ENCODE measurements around the gene RELA. TPM values are rescaled to one million over a fixed set of nuclear protein-coding genes. Genes with fewer than 3 reads are reported as not detected.
A peak's percentile ranks its signal among the peaks of the same experiment; 100 is the strongest.

The RELA gene
- total and polyA plus RNA-seq, 2 of the 4 experiments (the other 2 are of a cell fraction) = 8.6 to 53.0 TPM

GRCh38 chr11:65623852-65624616 is 38.7 kb downstream of the RELA start:
- TF ChIP-seq SMC3 (IDR thresholded peaks at IDR 0.05; ENCODE audit: low read depth, low read length) (no peak), NFE2L2 (IDR thresholded peaks at IDR 0.05; ENCODE audit: low read depth, low read length) (no peak), RCOR1 (IDR thresholded peaks at IDR 0.05; ENCODE audit: insufficient replicate concordance, low read length) (no peak), RAD21 (IDR thresholded peaks at IDR 0.05; ENCODE audit: low read length) (no peak), CHD1 (IDR thresholded peaks at IDR 0.05; ENCODE audit: low read depth, low read length) (no peak), BHLHE40 (IDR thresholded peaks at IDR 0.05; ENCODE audit: low read depth, low read length) (no peak), MAZ (IDR thresholded peaks at IDR 0.05; ENCODE audit: borderline replicate concordance, low read depth, low read length) (no peak), MAFK (IDR thresholded peaks at IDR 0.05; ENCODE audit: low read depth, low read length) (no peak), MXI1 (IDR thresholded peaks at IDR 0.05; ENCODE audit: borderline replicate concordance, low read depth, low read length) (no peak), POLR2A (IDR thresholded peaks at IDR 0.05; ENCODE audit: low read depth, low read length) (no peak)
- TF ChIP-seq, protein P1, sequence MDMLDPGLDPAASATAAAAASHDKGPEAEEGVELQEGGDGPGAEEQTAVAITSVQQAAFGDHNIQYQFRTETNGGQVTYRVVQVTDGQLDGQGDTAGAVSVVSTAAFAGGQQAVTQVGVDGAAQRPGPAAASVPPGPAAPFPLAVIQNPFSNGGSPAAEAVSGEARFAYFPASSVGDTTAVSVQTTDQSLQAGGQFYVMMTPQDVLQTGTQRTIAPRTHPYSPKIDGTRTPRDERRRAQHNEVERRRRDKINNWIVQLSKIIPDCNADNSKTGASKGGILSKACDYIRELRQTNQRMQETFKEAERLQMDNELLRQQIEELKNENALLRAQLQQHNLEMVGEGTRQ (IDR thresholded peaks at IDR 0.05; ENCODE audit: low read depth, low read length) = no peak
- TF ChIP-seq, protein P2, sequence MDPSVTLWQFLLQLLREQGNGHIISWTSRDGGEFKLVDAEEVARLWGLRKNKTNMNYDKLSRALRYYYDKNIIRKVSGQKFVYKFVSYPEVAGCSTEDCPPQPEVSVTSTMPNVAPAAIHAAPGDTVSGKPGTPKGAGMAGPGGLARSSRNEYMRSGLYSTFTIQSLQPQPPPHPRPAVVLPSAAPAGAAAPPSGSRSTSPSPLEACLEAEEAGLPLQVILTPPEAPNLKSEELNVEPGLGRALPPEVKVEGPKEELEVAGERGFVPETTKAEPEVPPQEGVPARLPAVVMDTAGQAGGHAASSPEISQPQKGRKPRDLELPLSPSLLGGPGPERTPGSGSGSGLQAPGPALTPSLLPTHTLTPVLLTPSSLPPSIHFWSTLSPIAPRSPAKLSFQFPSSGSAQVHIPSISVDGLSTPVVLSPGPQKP (IDR thresholded peaks at IDR 0.05; ENCODE audit: borderline replicate concordance, low read depth, low read length) = no peak
- no TSS peak for BruUV-seq (replicated peaks)
- no peak overlapping the region for H3K14ac ChIP-seq (replicated peaks; ENCODE audit: low read depth, low read length)
- H2BK15ac ChIP-seq (ENCODE audit: low read depth, low read length) = no peak overlapping the region
- peaks cover 16 to 20% of the 10 kb centered on the region in 2 experiments; a peak in 3 of 4 replicates for H3K79me1 ChIP-seq (ENCODE audit: low read depth in 1 of 2, low read length in 2 of 2)
- peaks cover 88% of the 10 kb centered on the region for H3K36me3 ChIP-seq (ENCODE audit: control insufficient read depth, insufficient read depth, low read length)
- H3K18ac ChIP-seq (ENCODE audit: low read depth, low read length) = no peak overlapping the region
- H3K9ac ChIP-seq (ENCODE audit: low read depth, low read length) = no peak overlapping the region
- no peak overlapping the region for H4K91ac ChIP-seq (ENCODE audit: insufficient read depth, low read depth, low read length)
- no peak overlapping the region for H2AK5ac ChIP-seq (ENCODE audit: low read depth, low read length)
- H2BK5ac ChIP-seq (ENCODE audit: low read depth, low read length, poor library complexity, severe bottlenecking) = no peak overlapping the region
- no peak overlapping the region for H2BK20ac ChIP-seq (ENCODE audit: low read depth, low read length)
- no peak overlapping the region for H3K23ac ChIP-seq (ENCODE audit: low read depth, low read length)
- dilution Hi-C loops (cut with HindIII; ENCODE audit: low sequenced_read_pairs, unreplicated experiment) (no loop called here), in situ Hi-C loops (cut with MboI; ENCODE audit: low sequenced_read_pairs) (no loop called here), intact Hi-C loops (cut with micrococcal nuclease) (no loop called here)
- no peak overlapping the region for H4K5ac ChIP-seq (ENCODE audit: low read depth, low read length)
- no peak overlapping the region for H2BK120ac ChIP-seq (ENCODE audit: low read depth, low read length)
- POLR2A ChIA-PET (ENCODE audit: unreplicated experiment) = no interaction called here
- H4K8ac ChIP-seq (ENCODE audit: low read depth in 2 of 2, low read length in 2 of 2) = no peak overlapping the region
- H3K4me1 ChIP-seq (ENCODE audit: control insufficient read depth, insufficient read depth, low read length) = no peaks in the 10 kb centered on the region
- no peak overlapping the region for H3K4me3 ChIP-seq (ENCODE audit: insufficient read depth, low read depth, low read length)
- H3K9me3 ChIP-seq (ENCODE audit: control insufficient read depth, insufficient read depth, low read length) = no peaks in the 10 kb centered on the region
- ATAC-seq (ENCODE audit: low read depth) (no peak), DNase-seq (no peak)
- H3K27ac ChIP-seq (ENCODE audit: insufficient read depth, low read length) = no peak overlapping the region
- peak overlapping the region; percentile 62 for H2AK9ac ChIP-seq (replicated peaks; ENCODE audit: low read depth, low read length, poor library complexity)
- no peak overlapping the region for H3K4ac ChIP-seq (ENCODE audit: low read depth, low read length)
- H3K4me2 ChIP-seq (ENCODE audit: low read depth, low read length) = no peak overlapping the region
- H3K56ac ChIP-seq (ENCODE audit: extremely low read depth, insufficient read depth, low read length) = no peak overlapping the region
- CTCF ChIA-PET = no interaction called here
- H3K27me3 ChIP-seq (ENCODE audit: control insufficient read depth, insufficient read depth, low read length) = no peaks in the 10 kb centered on the region
- H4K20me1 ChIP-seq (ENCODE audit: insufficient read depth, low read length) = peaks cover 3% of the 10 kb centered on the region
- H2AFZ ChIP-seq (replicated peaks; ENCODE audit: low read length, poor library complexity) = peak overlapping the region; percentile 32
- H3K9me1 ChIP-seq (ENCODE audit: insufficient read depth, low read length) = no peaks in the 10 kb centered on the region
- 100% methylated on average over 4 of the region's 25 CpGs; no CpG with 5 or more reads in 1 of the 2 experiments for WGBS, 2 experiments (ENCODE audit: extremely low coverage in 2 of 2, insufficient read length in 1 of 2)
